Measurements from ENCODE around the gene KLK14.

KLK14 gene

DNA sequence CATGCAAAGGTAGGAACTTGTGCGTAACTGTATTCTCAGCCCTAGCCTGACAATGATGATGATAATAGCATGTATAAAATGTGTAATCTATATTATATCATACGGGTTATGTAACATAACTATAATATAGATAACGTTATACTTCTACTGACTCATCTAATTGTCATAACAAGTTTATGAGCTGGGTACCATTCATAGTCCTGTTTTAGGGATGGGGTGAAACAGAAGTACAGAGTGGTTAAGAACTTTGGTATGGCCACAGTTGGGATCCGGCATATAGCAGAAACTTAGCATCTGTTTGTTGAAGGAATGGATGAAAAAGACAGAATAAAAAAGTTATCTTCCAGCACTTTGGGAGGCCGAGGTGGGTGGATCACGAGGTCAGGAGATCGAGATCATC lies 20.3 kb upstream of the KLK14 start:
- TF ChIP-seq, protein P1, sequence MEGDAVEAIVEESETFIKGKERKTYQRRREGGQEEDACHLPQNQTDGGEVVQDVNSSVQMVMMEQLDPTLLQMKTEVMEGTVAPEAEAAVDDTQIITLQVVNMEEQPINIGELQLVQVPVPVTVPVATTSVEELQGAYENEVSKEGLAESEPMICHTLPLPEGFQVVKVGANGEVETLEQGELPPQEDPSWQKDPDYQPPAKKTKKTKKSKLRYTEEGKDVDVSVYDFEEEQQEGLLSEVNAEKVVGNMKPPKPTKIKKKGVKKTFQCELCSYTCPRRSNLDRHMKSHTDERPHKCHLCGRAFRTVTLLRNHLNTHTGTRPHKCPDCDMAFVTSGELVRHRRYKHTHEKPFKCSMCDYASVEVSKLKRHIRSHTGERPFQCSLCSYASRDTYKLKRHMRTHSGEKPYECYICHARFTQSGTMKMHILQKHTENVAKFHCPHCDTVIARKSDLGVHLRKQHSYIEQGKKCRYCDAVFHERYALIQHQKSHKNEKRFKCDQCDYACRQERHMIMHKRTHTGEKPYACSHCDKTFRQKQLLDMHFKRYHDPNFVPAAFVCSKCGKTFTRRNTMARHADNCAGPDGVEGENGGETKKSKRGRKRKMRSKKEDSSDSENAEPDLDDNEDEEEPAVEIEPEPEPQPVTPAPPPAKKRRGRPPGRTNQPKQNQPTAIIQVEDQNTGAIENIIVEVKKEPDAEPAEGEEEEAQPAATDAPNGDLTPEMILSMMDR (conservative IDR thresholded peaks at IDR 0.05; ENCODE audit: control insufficient read depth, insufficient read depth, low read depth, low read length) = no peak

DNA sequence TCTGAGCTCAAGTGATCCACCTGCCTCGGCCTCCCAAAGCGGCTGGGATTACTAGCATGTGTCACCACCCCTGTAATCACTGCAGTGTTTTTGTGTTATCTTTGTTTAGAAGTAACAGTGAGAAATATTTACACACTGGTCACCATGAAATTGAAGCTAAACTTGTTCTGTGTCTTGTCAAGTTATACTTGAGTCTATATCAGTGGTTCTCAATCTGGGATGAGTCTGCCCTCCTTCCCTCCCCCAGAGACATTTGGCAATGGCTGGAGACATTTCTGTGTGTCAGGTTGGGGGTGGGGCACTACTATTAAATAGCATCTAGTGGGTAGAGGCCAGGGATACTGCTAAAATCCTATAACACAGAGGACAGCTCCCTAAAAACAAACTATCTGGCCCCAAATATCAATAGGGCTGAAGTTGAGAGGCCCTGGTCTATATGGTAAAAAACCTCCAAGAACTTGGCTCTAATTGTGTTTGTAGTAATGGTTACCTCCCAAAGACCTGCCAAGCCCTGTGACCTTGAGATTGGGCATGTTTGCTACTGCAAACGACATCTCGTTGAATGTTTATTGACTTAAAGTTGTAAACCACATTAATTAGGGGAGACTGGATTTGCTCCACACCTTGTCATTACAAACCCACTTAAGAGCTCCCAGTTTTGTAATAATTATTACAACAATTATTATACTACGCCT lies 18.6 kb upstream of the KLK14 start:
- DNase-seq (ENCODE audit: low read depth) = peak; percentile 26
- TF ChIP-seq, protein P1 (conservative IDR thresholded peaks at IDR 0.05; ENCODE audit: control insufficient read depth, insufficient read depth, low read depth, low read length) = no peak

More for the DNA sequence above, 20.3 kb upstream of the KLK14 start:
- no peak for DNase-seq (ENCODE audit: low read depth)
- no peak overlapping the region for H3K4me3 ChIP-seq (ENCODE audit: control insufficient read depth, low read depth, low read length)

DNA sequence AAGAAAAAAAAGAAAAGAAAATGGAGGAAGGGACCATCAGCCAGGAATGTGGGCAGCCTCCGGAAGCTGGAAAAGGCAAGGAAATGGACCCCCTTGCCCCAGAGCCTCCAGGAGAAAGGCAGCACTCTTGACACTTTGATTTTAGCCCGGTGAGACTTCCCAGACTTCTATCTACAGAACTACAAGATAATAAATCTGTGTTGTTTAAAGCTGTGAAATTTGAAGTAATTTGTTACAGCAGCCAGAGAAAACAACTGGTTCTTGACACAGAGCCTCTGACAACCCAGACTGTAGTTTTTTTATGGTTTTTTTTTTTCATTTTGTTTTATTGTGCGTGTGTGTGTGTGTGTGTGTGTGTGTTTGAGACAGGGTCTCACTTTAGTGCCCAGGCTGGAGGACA lies 17.9 kb upstream of the KLK14 start:
- TF ChIP-seq, protein P1 (conservative IDR thresholded peaks at IDR 0.05; ENCODE audit: control insufficient read depth, insufficient read depth, low read depth, low read length) = no peak
- no peak overlapping the region for H3K4me3 ChIP-seq (ENCODE audit: control insufficient read depth, low read depth, low read length)
- no peak for DNase-seq (ENCODE audit: low read depth)

More for the DNA sequence above, 18.6 kb upstream of the KLK14 start:
- no peak overlapping the region for H3K4me3 ChIP-seq (ENCODE audit: control insufficient read depth, low read depth, low read length)

DNA sequence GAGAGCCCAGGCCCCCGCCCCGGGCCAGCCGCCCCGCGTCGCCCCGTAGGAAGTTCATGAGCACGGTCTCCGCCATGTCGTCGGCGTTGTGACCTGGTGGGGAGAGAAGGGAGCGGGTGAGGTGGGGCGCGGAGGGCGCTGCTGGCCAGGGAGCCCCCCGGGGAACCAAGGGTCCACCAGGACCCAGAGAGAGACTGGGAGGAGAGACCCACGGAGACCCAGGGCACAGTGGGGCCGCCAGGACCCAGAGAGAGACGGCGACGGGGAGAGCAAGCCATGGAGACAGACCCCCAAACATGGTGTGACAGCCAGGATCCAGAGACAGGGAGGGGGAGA lies 16.3 kb upstream of the KLK14 start:
- no peak for DNase-seq (ENCODE audit: low read depth)
- TF ChIP-seq, protein P1 (conservative IDR thresholded peaks at IDR 0.05; ENCODE audit: control insufficient read depth, insufficient read depth, low read depth, low read length) = no peak
- H3K4me3 ChIP-seq (ENCODE audit: control insufficient read depth, low read depth, low read length) = no peak overlapping the region

DNA sequence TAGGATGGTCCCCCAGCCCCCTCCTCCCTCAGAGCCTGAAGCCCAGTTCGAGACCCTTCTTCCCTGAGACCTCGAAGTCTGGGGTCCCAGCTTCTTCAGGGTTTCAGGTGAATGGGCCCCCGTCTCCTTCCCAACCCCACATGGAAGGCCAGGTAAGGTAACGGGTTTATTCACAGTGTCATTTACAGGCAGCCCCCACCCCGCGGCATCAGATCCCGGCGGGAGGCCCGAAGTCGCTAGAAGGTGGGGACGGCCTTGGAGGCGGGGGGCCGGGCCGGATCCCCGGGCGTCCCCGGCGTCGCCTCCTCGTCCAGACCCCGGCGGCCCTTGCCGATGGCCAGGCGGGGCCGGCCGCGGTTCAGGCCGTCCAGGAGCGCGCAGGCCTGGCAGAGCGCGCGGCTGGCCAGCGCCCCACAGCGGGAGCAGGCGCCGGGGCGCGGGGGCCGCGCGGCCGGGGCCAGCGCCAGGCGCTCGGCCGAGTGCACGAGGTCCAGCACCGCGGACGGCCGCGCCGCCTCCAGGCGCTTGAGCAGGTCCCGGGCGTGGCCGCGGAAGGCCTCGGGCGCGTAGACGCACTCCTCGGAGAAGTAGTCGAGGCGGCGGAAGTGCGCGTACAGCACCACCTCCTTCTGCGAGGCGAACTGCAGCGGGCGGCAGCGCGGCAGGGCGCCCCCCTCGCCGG lies 15.8 kb upstream of the KLK14 start:
- no peak overlapping the region for H3K4me3 ChIP-seq (ENCODE audit: control insufficient read depth, low read depth, low read length)
- peak; percentile 32 for DNase-seq (ENCODE audit: low read depth)
- TF ChIP-seq, protein P1 (conservative IDR thresholded peaks at IDR 0.05; ENCODE audit: control insufficient read depth, insufficient read depth, low read depth, low read length) = no peak

DNA sequence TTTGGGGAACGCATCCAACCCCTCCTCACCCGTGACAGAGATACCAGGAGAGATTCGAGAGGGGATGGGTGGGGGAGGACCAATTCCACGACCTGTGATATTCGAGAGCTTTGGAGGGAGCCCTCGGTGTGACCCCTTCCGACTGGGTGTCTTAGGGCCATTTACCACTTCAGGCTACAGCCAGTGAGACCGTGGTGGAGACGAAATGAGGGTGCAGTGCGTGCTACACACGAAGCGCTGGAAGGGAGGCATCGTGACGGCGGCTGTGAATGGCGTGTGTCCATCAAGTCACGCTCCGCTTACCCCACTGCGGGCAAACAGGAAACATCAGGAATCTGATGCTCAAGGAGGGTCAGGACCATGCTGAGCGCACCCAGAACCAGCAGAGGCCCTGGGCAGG lies 15.1 kb upstream of the KLK14 start:
- no peak overlapping the region for H3K4me3 ChIP-seq (ENCODE audit: control insufficient read depth, low read depth, low read length)
- TF ChIP-seq, protein P1 (conservative IDR thresholded peaks at IDR 0.05; ENCODE audit: control insufficient read depth, insufficient read depth, low read depth, low read length) = no peak
- no peak for DNase-seq (ENCODE audit: low read depth)

Data from fibroblast of mammary gland (primary cell).